NCI-H1930 (cell line): ENCODE results near the gene PDE4D.

Experiments
- DNase-seq, 2 experiments: peaks; one replicate each; lab custom pipeline; 2025; lab: John Stamatoyannopoulos, UW

The PDE4D gene

DNA sequence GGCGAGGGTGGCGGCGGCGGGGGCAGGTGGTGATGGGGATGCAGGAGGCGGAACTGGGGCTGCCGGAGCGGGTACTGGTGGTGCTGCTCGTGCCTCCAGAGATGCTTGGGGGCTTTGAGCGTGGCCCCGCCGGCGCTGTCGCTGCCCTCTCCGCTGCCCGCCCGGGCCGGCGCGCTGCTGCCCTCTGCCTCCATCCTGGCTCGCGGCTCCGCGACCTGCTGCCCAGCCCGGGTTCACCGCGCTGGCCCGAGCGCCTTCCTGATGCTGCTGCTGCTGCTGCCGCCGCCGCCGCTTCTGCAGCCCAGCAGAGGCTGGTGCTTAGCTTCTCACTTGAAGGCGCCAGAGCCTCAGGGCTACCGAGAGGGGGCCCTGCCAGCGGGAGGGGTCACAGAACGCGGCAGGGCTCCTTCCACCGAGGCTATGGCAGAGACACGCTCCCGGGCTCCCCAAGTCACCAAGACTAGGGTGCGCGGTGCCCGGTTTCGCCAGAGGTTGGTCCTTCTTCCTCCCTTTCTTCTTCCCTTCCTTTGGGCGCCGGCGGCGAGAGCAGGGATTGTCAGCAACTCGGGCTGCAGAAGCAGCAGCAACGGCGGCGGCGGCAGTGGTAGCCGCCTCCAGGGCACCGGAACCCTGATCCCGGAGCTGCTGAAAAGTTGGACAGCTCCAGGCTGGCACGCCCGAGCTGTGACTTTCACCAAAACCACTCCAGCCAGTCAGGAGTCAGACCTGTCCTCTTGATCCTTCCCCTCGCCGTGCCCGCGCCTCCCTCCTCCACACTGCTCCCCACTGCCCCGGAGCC, at the start of gene PDE4D:
Gene PDE4D, minus strand, starts transcription at position 298 of the 799 bp plus-strand sequence.
- no peak for DNase-seq

DNA sequence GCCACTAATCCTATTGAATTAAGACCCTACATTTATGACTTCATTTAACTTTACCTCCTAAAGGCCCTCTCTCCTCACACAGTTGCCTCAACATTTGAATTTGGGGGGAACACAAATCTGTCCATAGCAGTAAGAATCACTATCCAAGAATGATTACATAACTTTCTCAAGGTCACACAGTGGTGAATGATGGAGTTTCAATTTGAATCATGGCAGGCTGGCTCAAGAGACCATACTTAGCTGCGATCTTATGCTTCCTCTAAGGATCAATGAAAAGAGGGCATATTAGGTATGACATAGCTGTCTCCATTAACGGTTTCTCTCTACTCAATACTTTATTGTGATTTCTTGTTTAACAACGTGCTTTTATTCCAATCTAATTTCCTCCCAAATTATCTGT, 44.1 kb upstream of the PDE4D start:
- no peak for DNase-seq

DNA sequence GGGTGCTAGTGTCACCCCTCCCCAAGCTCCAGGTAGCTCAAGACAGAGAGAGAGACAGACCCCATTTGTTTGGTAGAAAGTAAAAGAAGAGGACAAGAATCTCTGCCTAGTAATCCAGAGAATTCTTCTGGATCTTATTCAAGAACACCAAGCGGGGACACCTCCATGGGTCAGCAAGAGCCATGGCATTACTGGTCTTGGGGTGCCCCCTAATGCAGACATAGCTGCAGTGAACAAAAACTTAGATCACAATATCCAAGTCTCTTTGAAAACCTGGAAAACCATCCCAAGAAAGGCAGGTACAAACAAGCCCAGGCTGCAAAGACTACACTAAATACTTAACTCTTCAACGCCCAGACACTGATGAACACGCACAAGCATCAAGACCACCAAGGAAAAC, 29.9 kb upstream of the PDE4D start:
- DNase-seq = no peak

DNA sequence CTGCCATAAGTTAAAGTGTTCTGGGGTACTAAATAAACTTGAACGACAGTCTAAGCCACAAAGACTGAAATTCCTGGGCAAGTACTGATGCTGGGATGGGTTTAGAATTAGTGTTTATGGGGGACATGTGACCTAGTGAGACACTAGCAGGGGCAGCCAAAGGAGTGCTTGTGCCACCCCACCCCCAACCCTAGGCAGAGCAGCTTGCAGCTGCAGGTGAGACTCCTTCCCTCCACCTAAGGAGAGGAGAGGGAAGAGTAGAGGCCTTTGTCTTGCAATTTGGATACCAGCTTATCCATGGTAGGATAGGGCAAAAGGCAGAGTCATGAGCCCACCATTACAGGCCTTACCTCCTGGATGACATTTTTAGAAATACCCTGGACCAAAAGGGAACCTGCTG, 28.7 kb upstream of the PDE4D start:
- no peak for DNase-seq

DNA sequence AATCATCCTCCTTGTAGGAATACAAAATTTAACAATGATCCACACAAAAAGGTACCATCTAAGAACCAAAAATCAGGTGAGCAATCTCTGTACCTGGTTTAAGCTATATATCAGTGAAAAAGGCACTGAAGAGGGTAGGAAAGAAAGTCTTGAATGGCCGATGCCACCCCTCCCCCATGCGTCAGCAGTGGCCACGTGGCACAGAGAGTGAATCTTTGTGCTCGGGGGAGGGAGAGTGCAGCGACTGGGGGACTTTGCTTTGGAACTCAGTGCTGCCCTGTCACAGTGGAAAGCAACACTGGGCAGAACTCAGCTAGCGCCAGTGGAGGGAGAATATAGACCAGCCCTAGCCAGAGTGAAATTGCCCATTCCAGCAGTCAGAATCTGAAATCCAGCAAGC, 28.3 kb upstream of the PDE4D start:
- no peak for DNase-seq

DNA sequence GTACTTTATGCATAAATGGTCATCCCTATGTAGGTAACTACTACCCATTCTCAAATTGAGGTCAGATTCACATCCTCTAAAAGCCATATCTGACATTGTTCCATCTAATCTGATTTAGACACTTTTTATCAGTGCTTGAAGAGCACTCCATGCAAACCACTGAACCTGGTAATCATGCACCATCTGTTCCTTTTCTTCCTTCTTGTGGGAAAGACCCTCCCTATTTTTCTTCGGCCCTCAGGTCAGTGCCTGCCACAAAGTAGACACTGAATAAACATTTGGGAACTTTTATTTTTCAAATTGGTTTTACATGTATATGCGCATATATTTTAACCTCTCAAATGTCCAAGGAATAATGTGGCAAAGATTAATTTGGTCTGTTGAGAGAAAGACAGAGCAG, 26.0 kb upstream of the PDE4D start:
- DNase-seq = no peak

DNA sequence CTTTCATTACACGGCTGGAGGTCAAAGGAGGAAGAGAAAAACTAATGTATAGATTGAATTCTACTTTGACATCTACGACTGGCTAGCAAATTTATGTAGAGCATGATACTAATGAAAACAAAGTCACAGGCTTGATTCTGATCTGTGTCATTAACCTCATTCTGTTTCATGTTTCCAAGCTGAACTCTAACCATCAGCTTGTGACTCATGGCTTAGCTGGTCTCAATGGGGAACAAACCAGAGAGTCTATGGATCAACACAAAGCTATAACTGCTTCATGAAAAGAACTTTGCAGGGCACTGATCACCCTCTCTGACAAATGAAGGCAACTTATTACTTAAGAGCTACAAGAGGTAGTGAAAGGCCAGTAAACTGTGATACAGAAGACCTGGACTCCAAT, 23.6 kb upstream of the PDE4D start:
- DNase-seq = no peak

DNA sequence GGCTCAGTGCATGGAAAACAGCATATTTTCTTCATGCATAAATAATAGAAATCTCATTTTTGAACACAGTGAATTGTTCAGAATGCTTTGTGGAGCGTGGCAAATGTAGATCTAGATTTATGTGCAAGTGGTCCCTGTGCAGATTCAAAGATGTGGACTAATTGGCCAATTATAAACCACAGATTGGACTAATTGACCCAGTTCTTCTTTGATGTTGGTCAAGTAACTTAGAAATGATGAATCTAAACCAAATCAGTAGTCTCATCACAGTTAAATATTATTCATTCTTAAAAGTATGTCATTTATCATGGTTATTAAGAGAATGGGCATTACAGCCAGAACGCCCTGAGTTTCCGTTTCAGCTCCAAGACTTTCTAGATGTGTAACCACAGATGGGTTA, 11.7 kb upstream of the PDE4D start:
- no peak for DNase-seq

DNA sequence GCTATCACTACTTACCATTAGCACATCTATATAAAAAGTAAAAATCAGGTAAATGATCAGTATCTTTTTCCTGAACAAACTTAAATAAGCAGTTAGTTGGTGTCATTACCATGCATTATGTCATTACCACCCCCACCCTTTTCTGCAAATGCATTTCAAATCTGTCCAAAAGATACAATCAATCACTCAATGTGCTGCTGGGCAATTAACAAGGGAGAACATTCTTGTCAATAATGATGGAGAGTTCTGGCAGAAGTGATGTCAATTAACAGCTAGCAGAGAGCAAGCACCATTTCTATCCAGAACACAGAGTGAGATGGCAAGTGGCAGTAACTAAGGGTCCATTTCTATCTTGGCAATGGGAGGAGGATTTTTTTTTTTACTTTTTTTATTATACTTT, 3.5 kb upstream of the PDE4D start:
- no peak for DNase-seq

DNA sequence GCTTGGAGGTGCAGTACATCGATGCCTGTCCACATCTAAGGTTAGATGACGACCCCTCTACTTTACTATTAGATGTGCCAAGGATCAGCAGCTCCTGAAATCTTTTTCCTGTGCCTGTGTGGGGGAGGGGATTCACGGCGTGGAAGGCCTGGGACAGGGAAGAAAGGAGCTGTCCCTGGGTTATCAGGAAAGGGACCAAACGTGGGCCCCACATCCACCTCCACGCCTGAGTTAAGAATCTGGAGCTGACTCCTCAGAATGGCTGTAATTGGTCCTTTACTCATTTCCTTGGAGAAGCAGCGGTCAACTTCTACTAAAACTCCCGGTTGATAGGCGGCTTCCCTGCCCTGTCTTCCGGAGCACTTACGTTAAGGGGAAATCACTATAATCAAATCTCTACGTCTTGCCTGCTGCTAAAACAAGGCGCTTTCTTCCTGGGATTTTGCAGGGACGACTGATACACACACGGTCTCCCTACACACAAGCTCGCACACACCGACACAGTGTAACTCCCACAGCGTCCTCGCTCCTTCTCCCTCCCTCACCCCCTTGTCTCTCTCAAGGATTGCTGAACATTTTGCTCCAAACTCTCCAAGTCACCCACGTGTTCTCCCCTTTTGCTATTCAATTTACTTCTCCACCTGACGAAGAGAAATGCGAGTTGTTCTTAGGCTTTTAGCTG, 1.4 kb downstream of the PDE4D start:
- no peak for DNase-seq

DNA sequence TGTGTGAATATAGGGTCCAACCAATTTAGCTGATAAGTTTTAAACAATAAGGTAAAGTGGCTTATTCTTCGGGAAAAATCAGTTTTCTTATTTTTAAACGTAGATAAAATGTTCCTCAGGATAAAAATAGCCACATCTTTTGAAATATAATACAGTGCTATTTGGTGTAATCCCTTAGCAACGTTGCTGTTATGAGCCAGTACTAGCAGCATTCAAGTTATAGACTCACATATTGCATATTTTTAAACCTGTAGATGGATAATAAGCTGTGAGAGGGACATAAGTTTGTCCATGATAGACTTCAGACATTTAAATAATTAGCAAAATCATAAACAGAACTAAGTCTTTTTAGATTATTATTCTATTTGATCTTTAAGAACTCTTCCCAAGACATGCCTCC, 6.3 kb downstream of the PDE4D start:
- no peak for DNase-seq

DNA sequence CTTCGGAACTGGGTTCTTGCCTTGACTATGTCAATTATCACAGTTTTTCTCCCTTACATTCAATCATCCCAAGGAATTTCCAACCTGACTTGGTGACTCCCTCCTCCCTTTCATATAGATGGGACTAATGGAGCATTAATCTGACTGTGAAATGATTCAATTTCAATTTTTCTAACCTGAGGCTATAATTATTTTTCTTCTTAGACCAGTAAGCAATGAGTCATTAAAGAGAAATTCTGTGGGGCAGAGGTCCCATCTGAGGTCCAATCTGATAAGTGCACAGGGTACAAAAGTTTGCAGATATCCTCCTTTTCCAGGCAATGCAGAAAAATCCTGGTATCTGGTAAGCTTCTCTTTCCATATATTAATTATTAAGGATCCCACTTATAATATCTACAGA, 18.9 kb downstream of the PDE4D start:
- no peak for DNase-seq

DNA sequence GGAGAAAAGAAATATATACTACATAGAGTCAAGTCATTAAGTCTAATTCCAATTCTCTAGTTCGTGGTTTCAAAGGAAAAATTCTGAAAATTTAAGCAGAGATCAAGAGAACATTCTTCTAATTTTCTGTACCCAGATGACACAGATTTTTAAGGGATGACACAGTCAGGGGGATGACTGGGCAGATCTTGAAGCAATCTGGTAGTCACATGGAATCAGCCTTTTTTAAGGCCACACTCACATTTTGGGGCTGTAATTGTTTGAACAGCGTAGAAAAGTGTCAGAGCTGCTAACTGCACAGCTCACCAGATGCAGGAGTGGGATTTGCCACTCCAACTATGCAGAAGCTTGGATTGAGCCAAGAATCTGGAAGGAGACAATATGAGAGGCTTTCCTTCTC, 20.4 kb downstream of the PDE4D start:
- no peak for DNase-seq

DNA sequence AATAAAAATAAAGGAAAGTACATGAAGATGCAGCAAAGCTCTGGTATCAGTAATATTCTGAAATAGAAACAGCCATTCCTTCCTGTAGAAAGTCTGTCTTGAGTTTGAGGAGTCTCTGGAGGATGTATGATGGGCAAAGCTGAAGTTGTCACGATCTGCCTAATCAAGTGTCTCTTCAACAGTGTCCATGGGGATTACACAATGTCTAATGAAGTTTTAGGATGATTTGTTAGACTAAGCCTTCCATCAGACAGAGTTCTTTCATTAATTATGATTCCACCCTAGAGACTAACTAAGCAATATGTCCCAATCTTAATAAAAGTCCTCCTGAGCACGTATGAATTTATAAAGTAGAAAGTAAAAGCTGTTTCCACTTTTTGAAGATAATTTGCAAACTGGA, 26.9 kb downstream of the PDE4D start:
- DNase-seq = no peak

DNA sequence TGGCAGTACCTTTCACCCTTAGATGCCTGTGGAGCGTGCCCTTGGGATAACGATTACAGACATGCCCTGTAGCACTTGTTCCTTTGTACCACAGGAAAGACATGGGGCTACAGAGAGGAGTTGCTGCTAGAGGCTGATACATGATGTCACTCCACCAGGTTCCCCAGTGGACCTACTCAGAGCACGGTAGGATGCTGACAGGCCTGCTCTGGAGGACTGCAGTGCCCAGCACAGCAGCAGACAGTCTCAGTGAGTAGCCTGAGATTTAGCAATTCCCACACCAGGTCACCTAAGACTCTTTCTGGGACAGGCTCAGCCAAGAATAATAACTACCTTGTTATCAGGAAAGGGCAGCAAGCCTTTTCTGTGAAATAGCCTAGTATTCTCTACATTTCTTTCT, 28.8 kb downstream of the PDE4D start:
- no peak for DNase-seq

DNA sequence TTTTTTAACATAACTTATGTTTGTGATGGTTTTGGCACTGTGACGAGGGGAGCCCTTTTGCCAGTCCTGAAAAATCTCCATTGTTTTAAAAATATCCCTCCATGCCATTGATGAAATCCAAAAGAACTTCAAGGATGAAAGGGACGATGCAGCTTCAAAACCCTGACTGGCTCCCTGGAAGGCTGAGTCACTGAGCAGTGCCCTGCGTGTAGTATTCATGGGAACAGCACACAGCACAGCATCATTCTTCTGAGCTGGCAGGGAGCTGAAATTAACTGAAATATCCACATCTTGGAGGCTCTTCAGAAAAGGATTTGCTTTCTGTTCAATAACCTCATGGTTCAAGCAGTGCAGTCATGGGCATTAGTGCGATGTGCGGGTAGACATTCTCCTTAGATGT, 29.7 kb downstream of the PDE4D start:
- DNase-seq = no peak

DNA sequence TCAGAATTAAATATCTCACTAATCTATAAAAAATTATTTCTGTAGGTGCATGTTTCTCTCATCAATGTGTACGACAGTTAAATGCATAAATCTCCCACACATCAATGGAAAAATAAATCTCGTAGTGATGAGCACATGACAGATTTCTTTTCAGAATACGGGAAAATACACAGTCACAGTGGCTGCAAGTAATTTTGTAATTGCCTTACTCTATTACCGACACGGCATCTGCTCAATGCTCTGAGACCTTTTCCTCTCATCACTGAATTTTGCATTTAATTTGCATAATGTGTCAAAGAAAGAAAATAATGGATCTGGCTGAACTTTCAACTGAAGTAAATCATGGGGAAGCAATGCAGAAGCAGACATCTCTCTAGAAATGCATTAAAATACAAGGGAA, 37.2 kb downstream of the PDE4D start:
- DNase-seq = no peak

DNA sequence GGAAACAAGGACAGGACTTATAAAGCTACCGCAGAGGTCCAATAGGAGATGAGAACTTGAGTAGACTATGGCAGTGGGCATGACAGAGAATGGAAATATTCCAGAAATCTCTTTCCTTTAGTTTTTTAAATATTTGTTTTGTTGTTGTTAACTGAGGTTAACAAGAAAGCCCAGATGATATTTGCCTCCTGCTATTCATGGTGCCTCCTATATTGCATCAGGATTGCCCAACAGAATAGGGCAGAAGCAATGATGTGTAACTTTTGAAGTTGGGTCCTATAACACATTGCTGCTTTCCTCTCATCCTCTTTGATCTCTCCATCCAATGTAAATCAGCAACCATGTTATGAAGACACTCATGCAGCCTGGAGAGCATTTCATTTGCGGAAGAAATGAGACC, 42.8 kb downstream of the PDE4D start:
- DNase-seq = no peak

DNA sequence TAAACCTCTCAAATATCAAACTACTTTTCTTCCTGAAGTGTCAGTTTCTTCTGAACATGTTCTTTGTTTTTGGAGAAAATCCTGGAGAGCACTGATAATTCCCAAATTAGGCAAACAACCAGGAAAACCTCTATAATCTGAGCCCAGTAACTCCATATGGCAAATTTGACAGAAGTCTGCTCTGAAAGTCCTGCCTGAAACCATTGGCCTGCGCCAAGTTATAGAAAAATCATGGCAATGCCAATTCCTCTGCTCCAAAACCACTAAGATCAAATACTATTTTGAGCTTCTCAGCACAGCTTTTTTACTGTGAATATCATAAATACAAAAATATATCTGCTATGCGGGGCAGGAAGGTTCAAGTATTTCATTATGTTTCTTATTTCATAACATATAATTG, 45.9 kb downstream of the PDE4D start:
- DNase-seq = no peak

DNA sequence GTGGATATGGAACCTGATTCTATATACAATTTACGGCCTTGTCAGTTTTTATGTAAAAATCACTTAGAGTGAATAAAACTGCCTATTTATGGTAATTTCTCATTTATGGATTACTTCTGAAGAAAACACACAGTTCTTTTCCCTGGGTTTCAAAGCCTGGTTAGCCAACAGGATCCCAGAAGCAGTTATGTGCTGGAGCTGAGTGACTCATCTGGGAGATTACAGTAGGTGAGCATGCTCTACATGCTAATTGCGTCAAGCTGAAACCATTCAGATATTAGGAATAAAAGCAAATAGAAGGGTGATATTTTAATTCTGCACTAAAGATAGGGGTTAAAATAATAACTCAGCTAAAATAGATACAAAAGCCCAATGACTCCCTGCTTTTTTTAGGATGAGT, 47.8 kb downstream of the PDE4D start:
- DNase-seq = no peak

DNA sequence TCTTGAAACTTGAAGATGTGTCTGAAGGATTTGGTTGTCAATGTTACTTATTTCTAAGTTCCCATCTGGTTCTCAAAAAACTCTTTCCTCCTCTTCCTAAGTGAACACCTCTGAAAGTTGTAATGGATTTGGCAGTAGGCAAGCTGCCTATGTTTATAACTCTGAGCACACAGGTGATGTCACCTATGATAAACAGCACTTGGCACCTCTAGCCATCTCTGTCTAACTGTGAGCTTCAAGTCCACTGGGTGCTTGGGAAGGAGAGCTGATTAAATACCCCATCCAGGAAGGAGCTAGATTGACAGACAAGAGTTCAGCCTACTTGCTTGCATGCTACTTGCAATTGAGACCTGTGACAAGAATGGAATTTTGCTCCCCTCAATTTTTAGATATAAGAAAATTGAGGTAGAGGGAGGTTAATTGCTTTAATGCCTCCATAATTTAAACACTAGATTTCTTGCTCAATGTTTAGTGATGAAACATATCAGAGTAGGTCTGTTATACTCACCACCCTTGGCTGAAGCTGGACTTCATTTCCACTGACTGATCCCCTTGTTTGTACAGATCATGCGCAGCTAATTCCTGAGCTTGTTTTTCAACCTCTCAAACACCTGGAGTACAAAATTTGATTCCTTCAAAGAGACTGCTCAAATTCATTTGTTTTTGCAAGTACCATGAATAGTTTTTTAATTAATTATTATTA, 49.9 kb downstream of the PDE4D start:
- DNase-seq = no peak

DNA sequence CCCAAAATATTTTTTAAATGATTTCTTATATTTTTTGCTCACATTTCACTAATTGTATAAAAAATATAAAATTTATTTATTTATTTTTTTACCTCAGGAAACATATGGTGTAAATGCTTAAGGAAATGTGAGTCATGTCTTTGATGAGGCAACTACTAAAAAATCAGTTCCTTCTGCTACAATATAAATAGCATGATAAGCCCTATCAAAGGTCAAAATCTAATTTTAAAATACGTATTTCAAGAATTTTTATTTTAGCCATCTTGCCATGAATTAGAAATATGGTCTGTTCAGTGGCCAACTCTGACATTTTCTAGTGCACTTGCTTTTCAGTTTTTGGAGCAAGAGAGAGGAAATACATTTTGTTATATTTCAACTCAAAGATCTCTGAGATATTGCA, 50.5 kb downstream of the PDE4D start:
- DNase-seq = no peak

DNA sequence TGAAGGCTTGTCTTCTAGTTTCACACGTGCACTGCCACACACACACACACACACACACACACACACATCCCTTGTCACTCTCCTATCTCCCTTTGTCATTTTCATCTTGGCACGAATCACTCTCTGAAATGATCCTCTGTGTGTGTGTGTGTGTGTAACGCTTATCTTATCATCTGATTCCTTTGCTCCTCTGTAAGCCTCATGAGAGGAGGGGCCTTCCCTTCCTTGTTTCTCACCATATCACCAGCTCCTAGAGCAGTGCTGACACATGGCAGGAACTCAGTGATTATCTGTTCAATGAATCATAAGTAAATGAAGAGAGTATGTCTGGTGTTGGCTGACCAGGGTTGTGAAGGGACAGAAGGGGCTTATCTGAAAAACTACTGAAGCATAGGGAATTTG, 53.3 kb downstream of the PDE4D start:
- DNase-seq = no peak
